Parathyroid adenoma (tissue), 2 donors: ENCODE results near the gene CXCL1.

Experiments used
- H2AFZ ChIP-seq: fragments of 300-600 bp; sonication (generic); one replicate; pipeline ENCODE4 v1.7.0; 2017; ENCODE audit warnings: antibody characterized with exemption, mild to moderate bottlenecking
- H3K27ac ChIP-seq: fragments of 300-600 bp; sonication (generic); one replicate; pipeline ENCODE4 v1.7.0; 2017
- H3K27me3 ChIP-seq: fragments of 300-600 bp; sonication (generic); one replicate; pipeline ENCODE4 v1.7.0; 2017; ENCODE audit warnings: low read length; ENCODE audit not compliant: control insufficient read depth, insufficient read depth
- H3K36me3 ChIP-seq: fragments of 300-600 bp; sonication (generic); one replicate; pipeline ENCODE4 v1.7.0; 2017; ENCODE audit warnings: low read length; ENCODE audit not compliant: control insufficient read depth, insufficient read depth
- H3K4me1 ChIP-seq: fragments of 300-600 bp; sonication (generic); one replicate; pipeline ENCODE4 v1.7.0; 2017; ENCODE audit warnings: control low read depth
- H3K4me2 ChIP-seq: fragments of 300-600 bp; sonication (generic); one replicate; pipeline ENCODE4 v1.7.0; 2017; ENCODE audit warnings: low read length
- H3K4me3 ChIP-seq: fragments of 300-600 bp; sonication (generic); one replicate; pipeline ENCODE4 v1.7.0; 2017; ENCODE audit warnings: low read depth, low read length
- H3K79me2 ChIP-seq: fragments of 300-600 bp; sonication (generic); one replicate; pipeline ENCODE4 v1.7.0; 2017; ENCODE audit warnings: control low read depth
- H3K9ac ChIP-seq: fragments of 300-600 bp; sonication (generic); one replicate; pipeline ENCODE4 v1.7.0; 2017; ENCODE audit warnings: mild to moderate bottlenecking
- H3K9me3 ChIP-seq: fragments of 300-600 bp; sonication (generic); one replicate; pipeline ENCODE4 v1.7.0; 2017; ENCODE audit warnings: low read length; ENCODE audit not compliant: control insufficient read depth
- CTCF ChIP-seq: fragments of 300-600 bp; sonication (generic); IDR thresholded peaks from one replicate; pipeline ENCODE4 v1.7.0; 2017; ENCODE audit warnings: antibody characterized with exemption, mild to moderate bottlenecking
- donor health status: primary hyperparathyroidism.

The CXCL1 gene

GRCh38 chr4:73902817-73903547 is 33.8 kb downstream of the CXCL1 start:
- Histone ChIP-seq H3K9me3 (no peaks in the 10 kb centered on the region), H3K4me3 (no peak overlapping the region), H3K9ac (no peak overlapping the region), H3K4me1 (no peaks in the 10 kb centered on the region), H3K27ac (no peak overlapping the region), H3K36me3 (no peaks in the 10 kb centered on the region), H3K79me2 (no peaks in the 10 kb centered on the region), H3K27me3 (no peaks in the 10 kb centered on the region), H3K4me2 (no peak overlapping the region), H2AFZ (no peak overlapping the region)
- TF ChIP-seq CTCF = no peak

- Histone ChIP-seq H2AFZ (no peak overlapping the region), H3K4me1 (no peaks in the 10 kb centered on the region), H3K4me3 (no peak overlapping the region), H3K4me2 (no peak overlapping the region), H3K9ac (no peak overlapping the region), H3K27me3 (no peaks in the 10 kb centered on the region), H3K27ac (no peak overlapping the region), H3K36me3 (no peaks in the 10 kb centered on the region), H3K79me2 (no peaks in the 10 kb centered on the region), H3K9me3 (no peaks in the 10 kb centered on the region)
- no peak for TF ChIP-seq CTCF
These were observed 35.3 kb downstream of the CXCL1 start for GRCh38 chr4:73904491-73904890.

- H3K36me3 ChIP-seq = no peaks in the 10 kb centered on the region
- TF ChIP-seq CTCF = no peak
These were observed 39.8 kb downstream of the CXCL1 start for GRCh38 chr4:73908965-73909364.

GRCh38 chr4:73911746-73912145 is 42.6 kb downstream of the CXCL1 start:
- no peaks in the 10 kb centered on the region for H3K36me3 ChIP-seq
- H3K79me2 ChIP-seq = no peaks in the 10 kb centered on the region
- no peaks in the 10 kb centered on the region for H3K9me3 ChIP-seq
- H3K4me3 ChIP-seq = no peak overlapping the region
- no peaks in the 10 kb centered on the region for H3K4me1 ChIP-seq
- no peaks in the 10 kb centered on the region for H3K27me3 ChIP-seq
- H3K4me2 ChIP-seq = no peak overlapping the region
- no peak overlapping the region for H3K27ac ChIP-seq
- TF ChIP-seq CTCF = no peak
- no peak overlapping the region for H3K9ac ChIP-seq
- no peak overlapping the region for H2AFZ ChIP-seq

More at GRCh38 chr4:73908965-73909364, 39.8 kb downstream of the CXCL1 start:
- Histone ChIP-seq H3K79me2 (no peaks in the 10 kb centered on the region), H3K4me1 (no peaks in the 10 kb centered on the region), H3K27me3 (no peaks in the 10 kb centered on the region), H3K4me3 (no peak overlapping the region), H3K9me3 (no peaks in the 10 kb centered on the region), H2AFZ (no peak overlapping the region), H3K27ac (no peak overlapping the region), H3K9ac (no peak overlapping the region), H3K4me2 (no peak overlapping the region)

- no peak overlapping the region for H3K4me2 ChIP-seq
- no peaks in the 10 kb centered on the region for H3K36me3 ChIP-seq
- no peaks in the 10 kb centered on the region for H3K79me2 ChIP-seq
- H3K4me3 ChIP-seq = no peak overlapping the region
- no peaks in the 10 kb centered on the region for H3K9me3 ChIP-seq
- H3K27me3 ChIP-seq = no peaks in the 10 kb centered on the region
- H3K4me1 ChIP-seq = no peaks in the 10 kb centered on the region
- H3K27ac ChIP-seq = no peak overlapping the region
- H2AFZ ChIP-seq = no peak overlapping the region
- no peak for TF ChIP-seq CTCF
- no peak overlapping the region for H3K9ac ChIP-seq
These were observed 43.0 kb downstream of the CXCL1 start for GRCh38 chr4:73912191-73912590.
